OCI-LY7 (cell line): ENCODE results near the gene ITGA5.
A peak's percentile ranks its signal among the peaks of the same experiment; 100 is the strongest.

ENCODE experiments used
- EZH2phosphoT487 ChIP-seq: fragments of 200-600 bp; sonication (generic); IDR thresholded peaks from 2 replicates; pipeline ENCODE4 v1.6.1; 2018; ENCODE audit warnings: low read depth, borderline replicate concordance, mild to moderate bottlenecking, mixed run types, antibody characterized with exemption, low read length, moderate library complexity, mixed read lengths
- TF ChIP-seq, protein P1 (sequence below): fragments of 200-600 bp; sonication (generic); conservative IDR thresholded peaks from 2 replicates; pipeline ENCODE4 v1.5.1; 2014; ENCODE audit warnings: mild to moderate bottlenecking, antibody characterized with exemption, low read length, moderate library complexity, mixed read lengths

- TF ChIP-seq, protein P1, sequence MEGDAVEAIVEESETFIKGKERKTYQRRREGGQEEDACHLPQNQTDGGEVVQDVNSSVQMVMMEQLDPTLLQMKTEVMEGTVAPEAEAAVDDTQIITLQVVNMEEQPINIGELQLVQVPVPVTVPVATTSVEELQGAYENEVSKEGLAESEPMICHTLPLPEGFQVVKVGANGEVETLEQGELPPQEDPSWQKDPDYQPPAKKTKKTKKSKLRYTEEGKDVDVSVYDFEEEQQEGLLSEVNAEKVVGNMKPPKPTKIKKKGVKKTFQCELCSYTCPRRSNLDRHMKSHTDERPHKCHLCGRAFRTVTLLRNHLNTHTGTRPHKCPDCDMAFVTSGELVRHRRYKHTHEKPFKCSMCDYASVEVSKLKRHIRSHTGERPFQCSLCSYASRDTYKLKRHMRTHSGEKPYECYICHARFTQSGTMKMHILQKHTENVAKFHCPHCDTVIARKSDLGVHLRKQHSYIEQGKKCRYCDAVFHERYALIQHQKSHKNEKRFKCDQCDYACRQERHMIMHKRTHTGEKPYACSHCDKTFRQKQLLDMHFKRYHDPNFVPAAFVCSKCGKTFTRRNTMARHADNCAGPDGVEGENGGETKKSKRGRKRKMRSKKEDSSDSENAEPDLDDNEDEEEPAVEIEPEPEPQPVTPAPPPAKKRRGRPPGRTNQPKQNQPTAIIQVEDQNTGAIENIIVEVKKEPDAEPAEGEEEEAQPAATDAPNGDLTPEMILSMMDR, result peak; percentile 94
- no peak for TF ChIP-seq EZH2phosphoT487
Observed at GRCh38 chr12:54439521-54440255, 20.6 kb upstream of the ITGA5 start.
